H1 (cell line): Measurements from ENCODE around the gene MAB21L3. TPM values are rescaled to one million over a fixed set of nuclear protein-coding genes. Genes with fewer than 3 reads are reported as not detected.

Experiments used
- CTCF ChIA-PET: fragments of 300-600 bp; sonication (Branson Sonifier 250); formaldehyde crosslinking; loops from one replicate; lab custom pipeline; 2021; ENCODE audit not compliant: partially characterized antibody; lab: Charles Lee
- POLR2A ChIA-PET: fragments of 300-600 bp; sonication (Branson Sonifier 250); formaldehyde crosslinking; loops from one replicate; lab custom pipeline; 2021; ENCODE audit warnings: inconsistent platforms; ENCODE audit not compliant: partially characterized antibody; lab: Charles Lee
- DNase-seq, 2 experiments: peaks; one replicate each; pipeline versions ENCODE4 v3.0.0 to v3.0.0-alpha.2; 2010 to 2022; ENCODE audit warnings: low spot score in 2 of 2, low read depth in 1 of 2, mixed read lengths in 1 of 2
- FAIRE-seq: peaks from 2 replicates; lab custom pipeline; 2011; peaks lifted over from hg19 to GRCh38; lab: Jason Lieb, UNC
- H2AFZ ChIP-seq: 2 replicates; pipeline ENCODE4 v1.8.1; 2012; ENCODE audit warnings: low read length, inconsistent platforms
- H2AK5ac ChIP-seq: 2 replicates; pipeline ENCODE4 v1.6.1; 2013; ENCODE audit warnings: low read depth, low read length
- H2BK120ac ChIP-seq: replicated peaks from 2 replicates; pipeline ENCODE3; 2013; ENCODE audit warnings: low read depth, low read length, inconsistent platforms
- H2BK12ac ChIP-seq: 2 replicates; pipeline ENCODE4 v1.6.1; 2013; ENCODE audit warnings: low read depth, low read length
- H2BK15ac ChIP-seq: 2 replicates; pipeline ENCODE4 v1.6.1; 2013; ENCODE audit warnings: low read length
- H2BK20ac ChIP-seq: 2 replicates; pipeline ENCODE4 v1.6.1; 2013; ENCODE audit warnings: low read length
- H2BK5ac ChIP-seq: 2 replicates; pipeline ENCODE4 v1.6.1; 2013; ENCODE audit warnings: low read depth, low read length
- H3K14ac ChIP-seq: 2 replicates; pipeline ENCODE4 v1.6.1; 2013; ENCODE audit warnings: inconsistent platforms; ENCODE audit not compliant: insufficient read length
- H3K18ac ChIP-seq: 2 replicates; pipeline ENCODE4 v1.6.1; 2013; ENCODE audit warnings: low read length; ENCODE audit errors: extremely low read depth
- H3K23ac ChIP-seq: 2 replicates; pipeline ENCODE4 v1.6.1; 2013; ENCODE audit warnings: inconsistent platforms; ENCODE audit not compliant: insufficient read length
- H3K23me2 ChIP-seq: 2 replicates; pipeline ENCODE4 v1.6.1; 2013; ENCODE audit warnings: low read depth, low read length
- H3K27ac ChIP-seq: 2 replicates; pipeline ENCODE4 v1.6.1; 2011; ENCODE audit warnings: low read depth, low read length, inconsistent platforms
- H3K27me3 ChIP-seq, 4 experiments: replicated peaks in 1 of 4; 1 replicate in 1 of 4; 2 replicates in 3 of 4; pipeline versions ENCODE4 v1.6.1 to v1.8.1; 2011 to 2013; ENCODE audit warnings: low read length in 3 of 4, mild to moderate bottlenecking in 3 of 4, inconsistent platforms in 2 of 4, mixed read lengths in 2 of 4, moderate library complexity in 1 of 4; ENCODE audit not compliant: control insufficient read depth in 3 of 4, insufficient read depth in 3 of 4; ENCODE audit errors: extremely low read depth in 1 of 4
- H3K36me3 ChIP-seq, 4 experiments: 2 replicates each; pipeline versions ENCODE4 v1.6.1 to v1.8.1; 2011 to 2013; ENCODE audit warnings: mild to moderate bottlenecking in 4 of 4, low read length in 3 of 4, moderate library complexity in 2 of 4, control low read depth in 1 of 4, inconsistent platforms in 1 of 4; ENCODE audit not compliant: insufficient read depth in 4 of 4, control insufficient read depth in 2 of 4
- H3K4ac ChIP-seq: replicated peaks from 2 replicates; pipeline ENCODE3; 2013; ENCODE audit warnings: low read length, low read depth, mixed read lengths, inconsistent platforms; ENCODE audit not compliant: insufficient read length
- H3K4me1 ChIP-seq, 4 experiments: replicated peaks in 1 of 4; 1 replicate in 1 of 4; 2 replicates in 3 of 4; pipeline versions ENCODE4 v1.6.1 to v1.8.1; 2011 to 2013; ENCODE audit warnings: low read length in 3 of 4, inconsistent platforms in 2 of 4, mixed read lengths in 1 of 4; ENCODE audit not compliant: insufficient read depth in 4 of 4, control insufficient read depth in 3 of 4
- H3K4me2 ChIP-seq, 2 experiments: 2 replicates each; pipeline versions ENCODE4 v1.6.1 to v1.8.1; 2011 to 2013; ENCODE audit warnings: low read depth in 2 of 2, low read length in 2 of 2, control low read depth in 1 of 2, inconsistent platforms in 1 of 2, mild to moderate bottlenecking in 1 of 2; ENCODE audit not compliant: insufficient read depth in 1 of 2
- H3K4me3 ChIP-seq, 4 experiments: fragments of 200-600, 300-600 bp in 1 of 4; sonication (generic), shearing (Covaris generic), sonication (Bioruptor Twin) in 1 of 4; 2 replicates each; pipeline versions ENCODE4 v1.5.1 to v1.8.1; 2011 to 2016; ENCODE audit warnings: low read length in 4 of 4, low read depth in 3 of 4, control low read depth in 2 of 4, inconsistent platforms in 2 of 4, mild to moderate bottlenecking in 2 of 4, mixed read lengths in 1 of 4, moderate library complexity in 1 of 4; ENCODE audit not compliant: insufficient read depth in 2 of 4; ENCODE audit errors: extremely low read depth in 1 of 4
- H3K56ac ChIP-seq: replicated peaks from 2 replicates; pipeline ENCODE3; 2013; ENCODE audit warnings: low read depth, mild to moderate bottlenecking, mixed read lengths, low read length, inconsistent platforms; ENCODE audit not compliant: insufficient read length
- H3K79me1 ChIP-seq: 2 replicates; pipeline ENCODE4 v1.6.1; 2013; ENCODE audit warnings: low read depth, low read length, control low read depth
- H3K79me2 ChIP-seq, 2 experiments: 2 replicates each; pipeline versions ENCODE4 v1.6.1 to v1.8.1; 2012 to 2013; ENCODE audit warnings: low read length in 2 of 2, mild to moderate bottlenecking in 2 of 2, inconsistent platforms in 1 of 2; ENCODE audit not compliant: insufficient read depth in 2 of 2, control insufficient read depth in 1 of 2
- H3K9ac ChIP-seq, 4 experiments: replicated peaks in 1 of 4; 1 replicate in 1 of 4; 2 replicates in 3 of 4; pipeline versions ENCODE4 v1.6.1 to v1.8.1; 2011 to 2013; ENCODE audit warnings: low read depth in 3 of 4, low read length in 3 of 4, control low read depth in 2 of 4, mild to moderate bottlenecking in 2 of 4, moderate library complexity in 2 of 4, inconsistent platforms in 1 of 4; ENCODE audit errors: extremely low read depth in 1 of 4
- H3K9me3 ChIP-seq, 2 experiments: 2 replicates each; pipeline versions ENCODE4 v1.6.1 to v1.8.1; 2012 to 2013; ENCODE audit warnings: mild to moderate bottlenecking in 2 of 2, moderate library complexity in 2 of 2, control low read depth in 1 of 2, inconsistent platforms in 1 of 2, low read depth in 1 of 2, low read length in 1 of 2, mixed read lengths in 1 of 2; ENCODE audit not compliant: insufficient read depth in 2 of 2
- H4K20me1 ChIP-seq, 2 experiments: replicated peaks in 1 of 2; 2 replicates each; pipeline versions ENCODE3 to v1.8.1; 2011 to 2013; ENCODE audit warnings: inconsistent platforms in 2 of 2, low read length in 2 of 2, mild to moderate bottlenecking in 1 of 2; ENCODE audit not compliant: insufficient read depth in 2 of 2, control insufficient read depth in 1 of 2
- H4K5ac ChIP-seq: 2 replicates; pipeline ENCODE4 v1.6.1; 2013; ENCODE audit warnings: low read length, low read depth, mixed read lengths, inconsistent platforms; ENCODE audit not compliant: insufficient read length
- H4K8ac ChIP-seq: 2 replicates; pipeline ENCODE4 v1.8.0; 2013; ENCODE audit warnings: mild to moderate bottlenecking, moderate library complexity, low read length, inconsistent platforms; ENCODE audit not compliant: insufficient read depth; ENCODE audit errors: extremely low read depth
- H4K91ac ChIP-seq: replicated peaks from 2 replicates; pipeline ENCODE3; 2013; ENCODE audit warnings: low read length, mixed read lengths, inconsistent platforms; ENCODE audit not compliant: insufficient read length
- CEBPB ChIP-seq: IDR thresholded peaks from 2 replicates; pipeline ENCODE4 v1.6.1; 2012; ENCODE audit warnings: low read depth, low read length
- CTCF ChIP-seq, 3 experiments: IDR thresholded peaks; 1 replicate in 2 of 3; 2 replicates in 1 of 3; pipeline versions ENCODE4 v1.5.1 to v1.6.1; 2011; ENCODE audit warnings: low read length in 3 of 3, mild to moderate bottlenecking in 3 of 3, inconsistent platforms in 2 of 3, low read depth in 1 of 3, moderate library complexity in 1 of 3; ENCODE audit not compliant: insufficient read depth in 1 of 3; ENCODE audit errors: control extremely low read depth in 1 of 3
- FOSL1 ChIP-seq: IDR thresholded peaks from 2 replicates; pipeline ENCODE4 v1.6.1; 2011; ENCODE audit warnings: mild to moderate bottlenecking, low read depth, low read length, moderate library complexity; ENCODE audit not compliant: insufficient read depth
- HDAC2 ChIP-seq, 2 experiments: fragments of 300-600 bp in 1 of 2; sonication (generic) in 1 of 2; IDR thresholded peaks; 2 replicates each; pipeline ENCODE4 v1.6.1; 2011 to 2012; ENCODE audit warnings: low read depth in 2 of 2, low read length in 2 of 2, mild to moderate bottlenecking in 2 of 2, moderate library complexity in 2 of 2, borderline replicate concordance in 1 of 2, inconsistent platforms in 1 of 2
- NANOG ChIP-seq: IDR thresholded peaks from 2 replicates; pipeline ENCODE4 v1.6.1; 2011; ENCODE audit warnings: low read length, low read depth, mild to moderate bottlenecking, inconsistent platforms; ENCODE audit not compliant: insufficient read depth, poor library complexity, severe bottlenecking
- NRF1 ChIP-seq: IDR thresholded peaks from 2 replicates; pipeline ENCODE4 v1.6.1; 2011; ENCODE audit warnings: mild to moderate bottlenecking, low read depth, low read length, improper control_type of control experiment
- POU5F1 ChIP-seq: IDR thresholded peaks from 2 replicates; pipeline ENCODE4 v1.6.1; 2011; ENCODE audit warnings: low read depth, mild to moderate bottlenecking, low read length, moderate library complexity
- RAD21 ChIP-seq, 2 experiments: IDR thresholded peaks in 1 of 2; conservative IDR thresholded peaks in 1 of 2; 2 replicates each; pipeline ENCODE4 v1.6.1; 2011; ENCODE audit warnings: low read depth in 2 of 2, low read length in 2 of 2, improper control_type of control experiment in 1 of 2, inconsistent platforms in 1 of 2, mild to moderate bottlenecking in 1 of 2, moderate library complexity in 1 of 2
- SP1 ChIP-seq: IDR thresholded peaks from 2 replicates; pipeline ENCODE4 v1.6.1; 2011; ENCODE audit warnings: low read depth, low read length
- SP2 ChIP-seq: IDR thresholded peaks from 2 replicates; pipeline ENCODE4 v1.6.1; 2012; ENCODE audit warnings: mild to moderate bottlenecking, low read length, inconsistent platforms
- SP4 ChIP-seq: IDR thresholded peaks from 2 replicates; pipeline ENCODE4 v1.6.1; 2012; ENCODE audit warnings: low read length, inconsistent platforms
- SRF ChIP-seq: IDR thresholded peaks from 2 replicates; pipeline ENCODE4 v1.6.1; 2011; ENCODE audit warnings: mild to moderate bottlenecking, low read depth, low read length, moderate library complexity
- TCF12 ChIP-seq: IDR thresholded peaks from 2 replicates; pipeline ENCODE4 v1.6.1; 2011; ENCODE audit warnings: low read depth, mild to moderate bottlenecking, low read length
- polyA plus RNA-seq, 7 experiments: library from polyadenylated mRNA; depleted of rRNA in 3 of 7; stranded (reverse) in 5 of 7; unstranded in 2 of 7; fragments of >200 nt in 5 of 7; fragments of 200-250 nt in 2 of 7; gene quantifications; 1 replicate in 5 of 7; 2 replicates in 1 of 7; 4 replicates in 1 of 7; pipeline versions ENCODE4 v1.2.1 to v1.2.3, GENCODE V29; 2011 to 2013; ENCODE audit warnings: missing spikeins in 2 of 7, mixed read lengths in 2 of 7
- total RNA-seq: library from RNA; stranded (reverse); fragmentation: NEBNext Ultra II Directional; extraction: Animal tissue kit (Norgen Biotek cat#: 25700); gene quantifications from 2 replicates; pipeline ENCODE4 v1.2.1, GENCODE V29; 2021

MAB21L3 gene
- total and polyA plus RNA-seq, 2 of the 8 experiments (the other 6 are each of a cell fraction or from before 2014, with no cell fraction given), result not detected

- no peak overlapping the region for H4K8ac ChIP-seq
- H3K36me3 ChIP-seq, result no peaks in the 10 kb centered on the region
- peaks cover 8% of the 10 kb centered on the region; the same call in 1 of the 2 replicates for H3K23me2 ChIP-seq
- H3K4me3 ChIP-seq, result no peak overlapping the region
- no peak for TF ChIP-seq POU5F1
- TF ChIP-seq TCF12, result no peak
- TF ChIP-seq SP2, result no peak
- no peak for TF ChIP-seq SRF
- no peak for TF ChIP-seq RAD21 (IDR thresholded peaks at IDR 0.05 in 1 of 2, conservative IDR thresholded peaks at IDR 0.05 in 1 of 2; ENCODE audit: low read depth in 2 of 2, low read length in 2 of 2)
- no peak for TF ChIP-seq SP1
- TF ChIP-seq SP4, result no peak
- no peak for TF ChIP-seq CTCF (IDR thresholded peaks at IDR 0.05; ENCODE audit: control extremely low read depth in 1 of 3, insufficient read depth in 1 of 3, low read depth in 1 of 3, low read length in 3 of 3)
- TF ChIP-seq HDAC2 (IDR thresholded peaks at IDR 0.05; ENCODE audit: borderline replicate concordance in 1 of 2, low read depth in 2 of 2, low read length in 2 of 2), result no peak
- no peak for TF ChIP-seq NANOG
- TF ChIP-seq FOSL1, result no peak
- TF ChIP-seq NRF1, result no peak
- no peak for TF ChIP-seq CEBPB
- TF ChIP-seq, all 59 proteins: peak for 0
- Histone ChIP-seq H3K79me2 (no peaks in the 10 kb centered on the region), H3K23ac (no peak overlapping the region), H3K4ac (no peak overlapping the region), H2AFZ (no peak overlapping the region), H3K27ac (no peak overlapping the region), H2BK12ac (no peak overlapping the region), H4K91ac (no peak overlapping the region), H3K9ac (no peak overlapping the region), H3K9me3 (no peaks in the 10 kb centered on the region), H3K4me2 (no peak overlapping the region), H2BK5ac (no peak overlapping the region), H2BK15ac (no peak overlapping the region), H3K4me1 (peaks cover 2 to 9% (median 6%) of the 10 kb centered on the region in 4 experiments), H3K14ac (no peak overlapping the region), H3K56ac (no peak overlapping the region), H3K27me3 (peaks cover 0 to 14% (median 9%) of the 10 kb centered on the region in 4 experiments; a peak in 6 of 7 replicates), H2AK5ac (no peak overlapping the region), H3K18ac (no peak overlapping the region), H2BK20ac (no peak overlapping the region), H4K20me1 (no peaks in the 10 kb centered on the region), H4K5ac (no peak overlapping the region), H3K79me1 (no peaks in the 10 kb centered on the region; the same call in 1 of the 2 replicates), H2BK120ac (no peak overlapping the region)
- ChIA-PET CTCF (interaction anchor here (1.7 to 2.4 kb wide), 5 partner anchors 9 to 212 kb away, joined by 5 to 9 read pairs (median 7); no protein-coding TSS in a partner anchor), POLR2A (no interaction called here)
- DNase-seq (no peak), FAIRE-seq (no peak)
Observed at GRCh38 chr1:116163533-116163932, 52.3 kb downstream of the MAB21L3 start.
